Measurements from ENCODE around the gene CAPN3.

The CAPN3 gene

GRCh38 chr15:42359985-42360384, 684 bp downstream of the CAPN3 start:
- no peak for DNase-seq

GRCh38 chr15:42360535-42361112, 1.3 kb downstream of the CAPN3 start:
- no peak for DNase-seq

- no peak for DNase-seq
These were observed 4.2 kb downstream of the CAPN3 start for GRCh38 chr15:42363487-42363886.

GRCh38 chr15:42363942-42364341, 4.6 kb downstream of the CAPN3 start:
- DNase-seq = no peak

- DNase-seq = peak; percentile 1
These were observed 5.2 kb downstream of the CAPN3 start for GRCh38 chr15:42364529-42364928.

GRCh38 chr15:42365921-42366550, 6.7 kb downstream of the CAPN3 start:
- DNase-seq = no peak

- DNase-seq = no peak
These were observed 7.7 kb downstream of the CAPN3 start for GRCh38 chr15:42367041-42367440.

GRCh38 chr15:42368096-42368495, 8.8 kb downstream of the CAPN3 start:
- DNase-seq = no peak

GRCh38 chr15:42371096-42371495, 11.8 kb downstream of the CAPN3 start:
- DNase-seq = no peak

- DNase-seq = no peak
These were observed 14.0 kb downstream of the CAPN3 start for GRCh38 chr15:42373274-42373673.

GRCh38 chr15:42373936-42374335, 14.6 kb downstream of the CAPN3 start:
- DNase-seq = no peak

- DNase-seq = no peak
These were observed 15.5 kb downstream of the CAPN3 start for GRCh38 chr15:42374810-42375209.

GRCh38 chr15:42375252-42375651, 16.0 kb downstream of the CAPN3 start:
- DNase-seq = no peak

- no peak for DNase-seq
These were observed 16.6 kb downstream of the CAPN3 start for GRCh38 chr15:42375941-42376340.

- no peak for DNase-seq
These were observed 18.7 kb downstream of the CAPN3 start for GRCh38 chr15:42378011-42378410.

GRCh38 chr15:42384597-42384996, 25.3 kb downstream of the CAPN3 start:
- no peak for DNase-seq

- peak; percentile 6 for DNase-seq
These were observed 26.1 kb downstream of the CAPN3 start for GRCh38 chr15:42385206-42385979.

GRCh38 chr15:42385980-42386700, 26.8 kb downstream of the CAPN3 start:
- no peak for DNase-seq

GRCh38 chr15:42387603-42388002, 28.3 kb downstream of the CAPN3 start:
- no peak for DNase-seq

- no peak for DNase-seq
These were observed 33.2 kb downstream of the CAPN3 start for GRCh38 chr15:42392309-42393024.

GRCh38 chr15:42394106-42394505, 34.8 kb downstream of the CAPN3 start:
- no peak for DNase-seq

- DNase-seq = no peak
These were observed 36.5 kb downstream of the CAPN3 start for GRCh38 chr15:42395838-42396237.
